GM12878 (cell line): ENCODE results near the gene ACSM4. TPM values are rescaled to one million over a fixed set of nuclear protein-coding genes. Genes with fewer than 3 reads are reported as not detected.

ENCODE experiments used
- ATAC-seq: fragments of 200-7000 bp; cut with Tn5 transposase; 3 replicates; pipeline ENCODE4 v1.9.1; 2020; ENCODE audit warnings: mild to moderate bottlenecking, moderate library complexity
- BruUV-seq: library from RNA; stranded (reverse); fragments of 400-500 nt; replicated peaks from 2 replicates; lab custom pipeline; 2021; lab: Mats Ljungman, UMichigan
- CTCF ChIA-PET: fragments of 300-600 bp; sonication (Branson Sonifier 250); formaldehyde crosslinking; extraction: SDS; loops from one replicate; lab custom pipeline; 2021; ENCODE audit warnings: inconsistent platforms; lab: Yijun Ruan, JAX
- POLR2A ChIA-PET: fragments of 350-600 bp; formaldehyde crosslinking; extraction: SDS; loops from one replicate; lab custom pipeline; 2021; ENCODE audit warnings: inconsistent platforms; lab: Charles Lee
- RAD21 ChIA-PET: fragments of 300-600 bp; sonication (Branson Sonifier 250); formaldehyde crosslinking; loops from one replicate; lab custom pipeline; 2023; ENCODE audit warnings: antibody characterized with exemption; ENCODE audit not compliant: unreplicated experiment; lab: Charles Lee
- SMC1A ChIA-PET: fragments of 300-600 bp; sonication (Branson Sonifier 250); formaldehyde crosslinking; loops from one replicate; lab custom pipeline; 2023; ENCODE audit not compliant: unreplicated experiment, uncharacterized antibody; lab: Charles Lee
- DNase-seq: peaks from one replicate; pipeline ENCODE4 v3.0.0-alpha.2; 2011; ENCODE audit warnings: low read depth, low spot score
- FAIRE-seq: peaks from 3 replicates; lab custom pipeline; 2011; peaks lifted over from hg19 to GRCh38; lab: Jason Lieb, UNC
- H2AFZ ChIP-seq: 2 replicates; pipeline ENCODE4 v1.6.0; 2011; ENCODE audit warnings: low read depth, low read length, control low read depth; ENCODE audit not compliant: control insufficient read depth
- H3K27ac ChIP-seq: 2 replicates; pipeline ENCODE4 v1.5.1; 2011; ENCODE audit warnings: control low read depth; ENCODE audit not compliant: control insufficient read depth, insufficient read depth
- H3K27me3 ChIP-seq, 2 experiments: replicated peaks in 1 of 2; 2 replicates each; pipeline versions ENCODE4 v1.6.0 to v1.6.1; 2011; ENCODE audit warnings: low read length in 1 of 2; ENCODE audit not compliant: control insufficient read depth in 2 of 2, insufficient read depth in 2 of 2
- H3K36me3 ChIP-seq, 2 experiments: 2 replicates each; pipeline ENCODE4 v1.5.1; 2011; ENCODE audit warnings: low read length in 1 of 2; ENCODE audit not compliant: control insufficient read depth in 2 of 2, insufficient read depth in 2 of 2
- H3K4me1 ChIP-seq: 2 replicates; pipeline ENCODE4 v1.6.1; 2011; ENCODE audit warnings: mild to moderate bottlenecking, low read length, moderate library complexity, mixed read lengths; ENCODE audit not compliant: control insufficient read depth, insufficient read depth
- H3K4me2 ChIP-seq: 2 replicates; pipeline ENCODE4 v1.6.0; 2011; ENCODE audit warnings: control low read depth; ENCODE audit not compliant: control insufficient read depth, insufficient read depth
- H3K4me3 ChIP-seq: fragments of 200-600 bp; sonication (generic); 2 replicates; pipeline ENCODE4 v1.5.1; 2016
- H3K79me2 ChIP-seq: 2 replicates; pipeline ENCODE4 v1.6.0; 2011; ENCODE audit warnings: low read length; ENCODE audit not compliant: control insufficient read depth, insufficient read depth
- H3K9ac ChIP-seq: 2 replicates; pipeline ENCODE4 v1.8.0; 2011; ENCODE audit warnings: low read length, control low read depth, mixed read lengths; ENCODE audit not compliant: control insufficient read depth, insufficient read depth
- H3K9me3 ChIP-seq: replicated peaks from 3 replicates; pipeline ENCODE4 v1.5.1; 2011; ENCODE audit warnings: mild to moderate bottlenecking, low read length; ENCODE audit not compliant: control insufficient read depth, insufficient read depth
- H4K20me1 ChIP-seq: 2 replicates; pipeline ENCODE4 v1.6.0; 2011; ENCODE audit not compliant: control insufficient read depth, insufficient read depth
- BMI1 ChIP-seq: fragments of 450-650 bp; IDR thresholded peaks from 2 replicates; pipeline ENCODE4 v1.6.1; 2016; ENCODE audit warnings: mild to moderate bottlenecking, moderate library complexity, borderline replicate concordance
- CBFB ChIP-seq: IDR thresholded peaks from 2 replicates; pipeline ENCODE4 v1.6.1; 2016; ENCODE audit warnings: antibody characterized with exemption, low read depth
- CHD4 ChIP-seq: fragments of 200-600 bp; sonication (generic); IDR thresholded peaks from 2 replicates; pipeline ENCODE4 v1.6.1; 2016; ENCODE audit warnings: mild to moderate bottlenecking
- ESRRA ChIP-seq: IDR thresholded peaks from 2 replicates; pipeline ENCODE4 v1.6.1; 2012; ENCODE audit warnings: mild to moderate bottlenecking, low read length, improper control_type of control experiment
- EZH2 ChIP-seq: IDR thresholded peaks from 2 replicates; pipeline ENCODE4 v1.6.1; 2012; ENCODE audit warnings: low read depth, mild to moderate bottlenecking, control low read depth, inconsistent platforms, low read length, borderline replicate concordance; ENCODE audit not compliant: control insufficient read depth
- FOXK2 ChIP-seq: fragments of 450-650 bp; IDR thresholded peaks from 2 replicates; pipeline ENCODE4 v1.6.1; 2017; ENCODE audit warnings: mild to moderate bottlenecking, moderate library complexity
- FOXM1 ChIP-seq: IDR thresholded peaks from 2 replicates; pipeline ENCODE4 v1.6.1; 2012; ENCODE audit warnings: low read depth, mild to moderate bottlenecking, inconsistent platforms, low read length, moderate library complexity
- HCFC1 ChIP-seq: fragments of 150-350 bp; IDR thresholded peaks from 2 replicates; pipeline ENCODE4 v1.6.1; 2014; ENCODE audit warnings: low read length
- IRF4 ChIP-seq: IDR thresholded peaks from 2 replicates; pipeline ENCODE4 v1.6.1; 2011; ENCODE audit warnings: low read depth, low read length
- JUNB ChIP-seq: IDR thresholded peaks from 2 replicates; pipeline ENCODE4 v1.6.1; 2016; ENCODE audit warnings: antibody characterized with exemption, mild to moderate bottlenecking
- JUND ChIP-seq: IDR thresholded peaks from 2 replicates; pipeline ENCODE4 v1.6.1; 2012; ENCODE audit warnings: low read depth, mild to moderate bottlenecking, low read length, improper control_type of control experiment, moderate library complexity
- MTA2 ChIP-seq: fragments of 450-650 bp; IDR thresholded peaks from 2 replicates; pipeline ENCODE4 v1.6.1; 2016; ENCODE audit warnings: low read depth, mild to moderate bottlenecking, moderate library complexity
- NR2F1 ChIP-seq: fragments of 450-650 bp; conservative IDR thresholded peaks from 2 replicates; pipeline ENCODE4 v1.6.1; 2017; ENCODE audit warnings: mild to moderate bottlenecking
- RB1 ChIP-seq: fragments of 450-650 bp; formaldehyde crosslinking; IDR thresholded peaks from 2 replicates; pipeline ENCODE4 v1.6.1; 2017; ENCODE audit warnings: mild to moderate bottlenecking, borderline replicate concordance
- SMARCA5 ChIP-seq: fragments of 450-650 bp; IDR thresholded peaks from 2 replicates; pipeline ENCODE4 v1.6.1; 2017; ENCODE audit warnings: mild to moderate bottlenecking
- SREBF1 ChIP-seq: IDR thresholded peaks from 2 replicates; pipeline ENCODE4 v1.6.1; 2012; ENCODE audit warnings: mild to moderate bottlenecking, low read length
- SREBF2 ChIP-seq: IDR thresholded peaks from 2 replicates; pipeline ENCODE4 v1.6.1; 2012; ENCODE audit warnings: mild to moderate bottlenecking, low read length
- TARDBP ChIP-seq: IDR thresholded peaks from 2 replicates; pipeline ENCODE4 v1.6.1; 2016; ENCODE audit warnings: borderline replicate concordance
- ZBTB33 ChIP-seq: fragments of 450-650 bp; IDR thresholded peaks from 2 replicates; pipeline ENCODE4 v1.6.1; 2017; ENCODE audit warnings: mild to moderate bottlenecking
- ZNF274 ChIP-seq: IDR thresholded peaks from one replicate; pipeline ENCODE4 v1.8.0; 2011; ENCODE audit not compliant: insufficient read length, insufficient read depth
- ZSCAN29 ChIP-seq: fragments of 450-650 bp; IDR thresholded peaks from 2 replicates; pipeline ENCODE4 v1.6.1; 2017; ENCODE audit warnings: mild to moderate bottlenecking, moderate library complexity
- ZZZ3 ChIP-seq: IDR thresholded peaks from 2 replicates; pipeline ENCODE4 v1.6.1; 2011; ENCODE audit warnings: low read depth; ENCODE audit not compliant: control insufficient read depth, insufficient read length
- WGBS: methylation state at CpG from one replicate; pipeline ENCODE4 v1.1.6; 2016; ENCODE audit warnings: low lambda C conversion rate; ENCODE audit not compliant: insufficient replicate concordance, insufficient coverage; ENCODE audit errors: missing lambda C conversion rate; 5-methylcytosine and 5-hydroxymethylcytosine counted together
- in situ Hi-C: fragments of 300-500 bp; cut with MboI; formaldehyde crosslinking; loops from 9 replicates; pipeline ENCODE4 v1.14.3; 2018; ENCODE audit warnings: mixed read lengths
- intact Hi-C: fragments of 100-400 bp; cut with micrococcal nuclease; formaldehyde crosslinking; loops from one replicate; pipeline ENCODE4 v1.14.2; 2022; ENCODE audit not compliant: unreplicated experiment
- polyA plus RNA-seq, 11 experiments: library from polyadenylated mRNA; depleted of rRNA in 4 of 11; unstranded in 6 of 11; stranded (reverse) in 5 of 11; fragments of >200 nt; fragmentation: Nextera tagmentation in 4 of 11; fragmentation: Illumina TruSeq in 1 of 11; extraction: Ambion mirVana in 4 of 11; extraction: Trizol in 1 of 11; gene quantifications; 1 replicate in 1 of 11; 2 replicates in 10 of 11; pipeline versions ENCODE4 v1.2.1 to v1.2.3, GENCODE V29; 2011 to 2016; ENCODE audit warnings: inconsistent platforms in 2 of 11, missing spikeins in 2 of 11, low read depth in 1 of 11
- total RNA-seq, 4 experiments: library from RNA; depleted of rRNA in 3 of 4; stranded (reverse); fragments of >200 nt in 3 of 4; fragmentation: Illumina TruSeq in 1 of 4; extraction: Trizol in 1 of 4; gene quantifications; 2 replicates each; pipeline versions ENCODE4 v1.2.1 to v1.2.3, GENCODE V29; 2013 to 2021

ACSM4 gene
- total and polyA plus RNA-seq, 10 of the 15 experiments (the other 5 are each of a cell fraction or from before 2014, with no cell fraction given) = not detected

- intact Hi-C loops (no loop called here), in situ Hi-C loops (no loop called here)
- Histone ChIP-seq H3K4me1 (no peaks in the 10 kb centered on the region), H3K36me3 (no peaks in the 10 kb centered on the region), H3K4me3 (no peak overlapping the region), H3K27ac (no peak overlapping the region), H3K27me3 (no peaks in the 10 kb centered on the region), H3K9me3 (no peaks in the 10 kb centered on the region), H3K4me2 (no peak overlapping the region), H3K9ac (no peak overlapping the region), H3K79me2 (no peaks in the 10 kb centered on the region), H4K20me1 (no peaks in the 10 kb centered on the region), H2AFZ (no peak overlapping the region)
- ChIA-PET POLR2A (no interaction called here), SMC1A (no interaction called here), RAD21 (no interaction called here), CTCF (no interaction called here)
- no peak for TF ChIP-seq EZH2
- no peak for TF ChIP-seq MTA2
- no peak for TF ChIP-seq CBFB
- no peak for TF ChIP-seq FOXM1
- TF ChIP-seq ZNF274 = no peak
- TF ChIP-seq SREBF1 = no peak
- no peak for FAIRE-seq
- ATAC-seq = no peak
- DNase-seq = no peak
- BruUV-seq = no TSS peak
- 3% methylated on average over 5 of the region's 5 CpGs for WGBS
Measured at GRCh38 chr12:7304456-7304855, 584 bp downstream of the ACSM4 start.

GRCh38 chr12:7310070-7310469 lies 6.2 kb downstream of the ACSM4 start:
- Histone ChIP-seq H3K9ac (no peak overlapping the region), H3K4me1 (no peaks in the 10 kb centered on the region), H3K36me3 (no peaks in the 10 kb centered on the region), H3K27ac (no peak overlapping the region), H2AFZ (no peak overlapping the region), H3K9me3 (no peaks in the 10 kb centered on the region), H3K27me3 (no peaks in the 10 kb centered on the region), H3K4me2 (no peak overlapping the region), H4K20me1 (no peaks in the 10 kb centered on the region), H3K79me2 (no peaks in the 10 kb centered on the region), H3K4me3 (no peak overlapping the region)
- 56% methylated on average over 4 of the region's 4 CpGs for WGBS
- POLR2A ChIA-PET = no interaction called here
- DNase-seq (no peak), FAIRE-seq (no peak), ATAC-seq (no peak)
- no peak for TF ChIP-seq IRF4
- no peak for TF ChIP-seq SREBF2
- no peak for TF ChIP-seq ZZZ3
- no peak for TF ChIP-seq NR2F1
- TF ChIP-seq HCFC1 = no peak
- no peak for TF ChIP-seq ZBTB33
- no peak for TF ChIP-seq JUNB
- TF ChIP-seq TARDBP = no peak
- TF ChIP-seq ZSCAN29 = no peak
- no peak for TF ChIP-seq SMARCA5
- TF ChIP-seq RB1 = no peak
- no peak for TF ChIP-seq ESRRA
- TF ChIP-seq CHD4 = no peak
- no peak for TF ChIP-seq JUND
- no peak for TF ChIP-seq BMI1
- no peak for TF ChIP-seq FOXK2
- RAD21 ChIA-PET = no interaction called here
- CTCF ChIA-PET = no interaction called here
- intact Hi-C loops (no loop called here), in situ Hi-C loops (no loop called here)
- no TSS peak for BruUV-seq
- SMC1A ChIA-PET = no interaction called here
